ENCODE results near the gene SLC6A17.

SLC6A17 gene

DNA sequence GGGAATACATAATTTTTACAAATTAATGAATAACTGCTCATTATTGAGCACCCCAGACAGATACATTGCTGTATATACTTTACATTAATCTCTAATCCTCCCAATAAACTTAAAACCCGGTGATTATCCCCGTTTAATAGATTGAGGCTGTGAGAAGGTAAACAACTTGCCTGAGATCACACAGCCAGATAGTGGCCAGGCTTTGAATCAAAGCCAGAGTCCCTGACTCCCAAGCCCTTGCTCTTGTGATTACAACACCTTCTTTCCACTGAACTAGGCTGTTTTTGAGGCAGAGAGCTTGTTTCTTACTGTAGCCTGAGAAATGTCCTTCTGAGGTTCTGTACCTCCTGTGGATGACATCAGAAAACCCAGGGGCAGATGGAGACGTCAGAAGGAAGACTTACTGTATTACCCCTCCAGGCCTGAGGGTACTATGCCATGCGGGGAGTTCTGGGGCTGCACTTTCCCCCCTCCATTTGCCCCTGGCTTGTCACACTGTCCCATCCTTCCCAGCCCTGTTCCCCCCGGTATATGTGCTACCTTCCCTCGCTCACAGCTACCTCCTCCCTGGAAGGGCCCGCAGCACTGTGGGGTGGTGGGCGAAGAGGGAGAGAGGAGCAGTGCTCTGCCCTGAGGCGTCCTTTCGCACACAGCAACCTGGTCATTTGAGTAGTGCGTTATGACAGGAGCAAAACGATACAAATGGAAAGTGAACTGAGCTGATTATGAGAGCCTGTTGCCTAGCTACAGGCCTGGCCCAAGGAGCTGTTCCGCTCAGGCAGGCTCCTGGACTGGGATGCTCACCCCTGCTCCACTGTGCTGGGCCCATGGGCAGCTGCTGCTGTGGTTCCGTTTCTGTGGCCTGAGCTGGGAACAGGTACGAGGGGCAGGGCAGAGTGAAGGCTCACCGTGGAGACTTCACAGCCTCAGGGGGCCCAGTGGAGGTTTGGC is 64.4 kb downstream of the SLC6A17 start:
- in situ Hi-C loops (cut with HindIII; ENCODE audit: low sequenced_read_pairs), result no loop called here
- DNase-seq (ENCODE audit: low read depth, low spot score), result no peak
- TF ChIP-seq, protein P1, sequence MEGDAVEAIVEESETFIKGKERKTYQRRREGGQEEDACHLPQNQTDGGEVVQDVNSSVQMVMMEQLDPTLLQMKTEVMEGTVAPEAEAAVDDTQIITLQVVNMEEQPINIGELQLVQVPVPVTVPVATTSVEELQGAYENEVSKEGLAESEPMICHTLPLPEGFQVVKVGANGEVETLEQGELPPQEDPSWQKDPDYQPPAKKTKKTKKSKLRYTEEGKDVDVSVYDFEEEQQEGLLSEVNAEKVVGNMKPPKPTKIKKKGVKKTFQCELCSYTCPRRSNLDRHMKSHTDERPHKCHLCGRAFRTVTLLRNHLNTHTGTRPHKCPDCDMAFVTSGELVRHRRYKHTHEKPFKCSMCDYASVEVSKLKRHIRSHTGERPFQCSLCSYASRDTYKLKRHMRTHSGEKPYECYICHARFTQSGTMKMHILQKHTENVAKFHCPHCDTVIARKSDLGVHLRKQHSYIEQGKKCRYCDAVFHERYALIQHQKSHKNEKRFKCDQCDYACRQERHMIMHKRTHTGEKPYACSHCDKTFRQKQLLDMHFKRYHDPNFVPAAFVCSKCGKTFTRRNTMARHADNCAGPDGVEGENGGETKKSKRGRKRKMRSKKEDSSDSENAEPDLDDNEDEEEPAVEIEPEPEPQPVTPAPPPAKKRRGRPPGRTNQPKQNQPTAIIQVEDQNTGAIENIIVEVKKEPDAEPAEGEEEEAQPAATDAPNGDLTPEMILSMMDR (IDR thresholded peaks at IDR 0.05; ENCODE audit: low read depth, low read length), result no peak
- no peak overlapping the region for H3K4me3 ChIP-seq (ENCODE audit: low read depth, low read length)

DNA sequence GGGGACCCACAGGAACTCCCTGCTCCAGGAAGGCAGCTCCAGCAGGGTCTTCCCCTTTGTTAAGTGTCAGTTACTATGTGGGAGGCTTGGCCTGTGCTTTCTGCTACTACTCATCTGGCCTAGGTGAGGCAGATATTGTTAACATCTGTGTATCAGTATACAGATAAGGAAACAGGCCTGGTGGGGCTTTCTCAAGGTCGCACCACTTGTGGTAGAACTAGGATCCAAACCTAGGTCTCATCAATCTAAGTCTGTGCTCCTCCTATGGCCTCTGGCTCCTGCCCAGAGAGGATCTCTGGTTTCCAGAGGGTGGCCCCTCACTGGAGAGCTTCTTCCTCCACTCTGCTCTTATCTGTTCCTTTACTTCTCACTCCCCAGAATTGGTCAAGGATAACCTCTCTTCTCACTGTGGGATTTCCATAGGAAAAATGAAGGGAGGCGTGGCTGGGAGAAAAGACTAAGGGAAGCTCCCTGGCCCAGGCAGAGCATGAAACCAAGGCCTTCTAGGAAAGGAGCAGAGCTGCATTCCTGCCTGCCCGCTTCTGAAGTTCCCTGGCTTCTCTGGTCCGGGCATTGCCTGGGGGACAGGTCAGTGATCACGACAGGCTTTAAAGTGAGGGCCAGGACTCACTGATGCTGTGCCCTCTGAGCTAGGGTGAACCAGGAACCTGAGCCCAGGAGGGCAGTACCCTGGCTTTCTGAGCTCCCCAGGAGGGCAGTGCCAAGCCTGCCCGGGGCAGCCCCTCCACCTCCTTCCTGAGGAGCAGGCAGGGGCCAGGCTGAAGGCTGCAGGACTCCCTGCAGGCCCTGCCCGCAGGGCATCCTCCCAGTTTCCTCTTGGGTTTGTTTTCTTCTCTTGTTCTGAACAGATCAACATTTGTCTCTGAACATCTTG is 65.6 kb downstream of the SLC6A17 start:
- TF ChIP-seq, protein P1 (IDR thresholded peaks at IDR 0.05; ENCODE audit: low read depth, low read length), result no peak
- DNase-seq (ENCODE audit: low read depth, low spot score), result no peak
- no peak overlapping the region for H3K4me3 ChIP-seq (ENCODE audit: low read depth, low read length)
- in situ Hi-C loops (cut with HindIII; ENCODE audit: low sequenced_read_pairs), result no loop called here

GRCh38 chr1:110216844-110217444 is 66.7 kb downstream of the SLC6A17 start:
- DNase-seq (ENCODE audit: low read depth, low spot score), result no peak
- TF ChIP-seq, protein P1 (IDR thresholded peaks at IDR 0.05; ENCODE audit: low read depth, low read length), result no peak
- in situ Hi-C loops (cut with HindIII; ENCODE audit: low sequenced_read_pairs), result no loop called here

DNA sequence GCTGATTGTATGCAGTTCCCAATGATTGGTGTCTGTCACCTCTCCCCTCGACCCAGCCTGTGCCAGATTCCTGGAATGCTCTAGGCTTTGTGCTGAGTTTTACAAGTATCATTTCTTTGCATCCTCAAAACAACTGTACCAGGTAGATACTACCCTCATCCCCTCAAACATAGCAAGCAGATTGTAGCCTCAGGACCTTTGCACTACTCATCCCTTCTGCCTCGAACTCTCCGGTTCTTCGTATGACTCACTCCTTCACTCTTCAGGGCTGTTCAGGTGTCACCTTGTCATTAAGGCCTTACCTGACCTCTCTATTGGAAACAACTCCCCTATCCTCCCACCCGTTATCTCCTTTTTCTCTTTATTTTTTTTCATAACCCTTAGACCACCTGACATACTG is 67.8 kb downstream of the SLC6A17 start:
- TF ChIP-seq, protein P1 (IDR thresholded peaks at IDR 0.05; ENCODE audit: low read depth, low read length), result no peak
- in situ Hi-C loops (cut with HindIII; ENCODE audit: low sequenced_read_pairs), result no loop called here
- no peak for DNase-seq (ENCODE audit: low read depth, low spot score)
- H3K4me3 ChIP-seq (ENCODE audit: low read depth, low read length), result no peak overlapping the region

More at GRCh38 chr1:110216844-110217444, 66.7 kb downstream of the SLC6A17 start:
- no peak overlapping the region for H3K4me3 ChIP-seq (ENCODE audit: low read depth, low read length)

GRCh38 chr1:110218739-110219138 is 68.4 kb downstream of the SLC6A17 start:
- in situ Hi-C loops (cut with HindIII; ENCODE audit: low sequenced_read_pairs), result no loop called here
- TF ChIP-seq, protein P1 (IDR thresholded peaks at IDR 0.05; ENCODE audit: low read depth, low read length), result no peak
- no peak overlapping the region for H3K4me3 ChIP-seq (ENCODE audit: low read depth, low read length)
- no peak for DNase-seq (ENCODE audit: low read depth, low spot score)

- TF ChIP-seq, protein P1 (IDR thresholded peaks at IDR 0.05; ENCODE audit: low read depth, low read length), result no peak
Measured at GRCh38 chr1:110220324-110220723, 70.0 kb downstream of the SLC6A17 start.

More at GRCh38 chr1:110220324-110220723, 70.0 kb downstream of the SLC6A17 start:
- DNase-seq (ENCODE audit: low read depth, low spot score), result no peak
- in situ Hi-C loops (cut with HindIII; ENCODE audit: low sequenced_read_pairs), result no loop called here
- no peak overlapping the region for H3K4me3 ChIP-seq (ENCODE audit: low read depth, low read length)
